PC-3 (cell line): ENCODE data around the gene JAK2.

Experiments
- EZH2 ChIP-seq: fragments of 300-600 bp; sonication (generic); IDR thresholded peaks from one replicate; pipeline ENCODE4 v1.6.1; 2017; ENCODE audit warnings: antibody characterized with exemption, mild to moderate bottlenecking, low read length; ENCODE audit not compliant: unreplicated experiment
- EZH2phosphoT487 ChIP-seq: fragments of 300-600 bp; sonication (generic); IDR thresholded peaks from 2 replicates; pipeline ENCODE4 v1.6.1; 2018; ENCODE audit warnings: mild to moderate bottlenecking, antibody characterized with exemption, low read length, borderline replicate concordance
- TF ChIP-seq, protein P1 (sequence below): fragments of 300-600 bp; sonication (generic); conservative IDR thresholded peaks from 2 replicates; pipeline ENCODE4 v1.5.1; 2017; ENCODE audit warnings: antibody characterized with exemption, low read depth, mild to moderate bottlenecking, low read length

DNA sequence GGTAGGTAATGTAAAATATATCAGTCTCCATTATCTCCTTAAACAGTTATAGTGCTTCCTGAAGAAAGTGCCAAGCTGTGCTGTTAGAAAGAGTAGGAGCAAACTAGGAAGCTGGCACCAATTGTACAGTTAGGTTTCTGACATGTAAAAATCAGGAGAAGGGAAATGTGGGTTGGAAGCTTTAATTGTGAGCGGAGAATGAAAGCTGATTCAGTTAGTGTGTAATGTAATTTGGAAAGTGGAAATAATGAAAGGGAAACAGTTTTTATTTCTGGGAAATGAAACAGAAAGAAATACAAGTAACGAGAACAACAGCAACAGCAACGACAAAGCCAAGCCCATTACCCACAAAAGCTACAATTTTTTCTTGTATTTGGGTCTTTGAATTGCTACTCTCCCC lies 48.8 kb upstream of the JAK2 start:
- TF ChIP-seq, protein P1, sequence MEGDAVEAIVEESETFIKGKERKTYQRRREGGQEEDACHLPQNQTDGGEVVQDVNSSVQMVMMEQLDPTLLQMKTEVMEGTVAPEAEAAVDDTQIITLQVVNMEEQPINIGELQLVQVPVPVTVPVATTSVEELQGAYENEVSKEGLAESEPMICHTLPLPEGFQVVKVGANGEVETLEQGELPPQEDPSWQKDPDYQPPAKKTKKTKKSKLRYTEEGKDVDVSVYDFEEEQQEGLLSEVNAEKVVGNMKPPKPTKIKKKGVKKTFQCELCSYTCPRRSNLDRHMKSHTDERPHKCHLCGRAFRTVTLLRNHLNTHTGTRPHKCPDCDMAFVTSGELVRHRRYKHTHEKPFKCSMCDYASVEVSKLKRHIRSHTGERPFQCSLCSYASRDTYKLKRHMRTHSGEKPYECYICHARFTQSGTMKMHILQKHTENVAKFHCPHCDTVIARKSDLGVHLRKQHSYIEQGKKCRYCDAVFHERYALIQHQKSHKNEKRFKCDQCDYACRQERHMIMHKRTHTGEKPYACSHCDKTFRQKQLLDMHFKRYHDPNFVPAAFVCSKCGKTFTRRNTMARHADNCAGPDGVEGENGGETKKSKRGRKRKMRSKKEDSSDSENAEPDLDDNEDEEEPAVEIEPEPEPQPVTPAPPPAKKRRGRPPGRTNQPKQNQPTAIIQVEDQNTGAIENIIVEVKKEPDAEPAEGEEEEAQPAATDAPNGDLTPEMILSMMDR = no peak
- TF ChIP-seq EZH2 (no peak), EZH2phosphoT487 (no peak)
